Upper lobe of left lung (tissue), 6 donors: Measurements from ENCODE around the gene PJA1. TPM values are rescaled to one million over a fixed set of nuclear protein-coding genes. Genes with fewer than 3 reads are reported as not detected.

Experiments used
- ATAC-seq, 2 donors: fragments of 200-7000 bp; cut with Tn5 transposase; one replicate each; pipeline ENCODE4 v1.9.1; 2022; ENCODE audit warnings: mild to moderate bottlenecking in 2 of 2, moderate library complexity in 2 of 2; ENCODE audit not compliant: low FRiP score in 2 of 2
- DNase-seq, 2 donors: peaks; one replicate each; pipeline ENCODE4 v3.0.0-alpha.2; 2019 to 2020
- H3K27ac ChIP-seq, 4 donors: fragments of 200-600 bp; sonication (generic); one replicate each; pipeline ENCODE4 v1.5.1; 2016 to 2019
- H3K27me3 ChIP-seq, 4 donors: fragments of 200-600 bp; sonication (generic); one replicate each; pipeline ENCODE4 v1.5.1; 2017 to 2019
- H3K36me3 ChIP-seq, 4 donors: fragments of 200-600 bp; sonication (generic); one replicate each; pipeline ENCODE4 v1.5.1; 2016 to 2019
- H3K4me1 ChIP-seq, 4 donors: fragments of 200-600 bp; sonication (generic); one replicate each; pipeline ENCODE4 v1.5.1; 2018 to 2019
- H3K4me3 ChIP-seq, 4 donors: fragments of 200-600 bp; sonication (generic); one replicate each; pipeline ENCODE4 v1.5.1; 2017 to 2019; ENCODE audit warnings: mild to moderate bottlenecking in 2 of 4, moderate library complexity in 1 of 4
- H3K9me3 ChIP-seq, 4 donors: fragments of 200-600 bp; sonication (generic); one replicate each; pipeline ENCODE4 v1.5.1; 2018 to 2019
- EP300 ChIP-seq, 4 donors: sonication (generic); formaldehyde crosslinking; IDR thresholded peaks; one replicate each; pipeline ENCODE4 v1.5.1; 2017; ENCODE audit warnings: antibody characterized with exemption in 4 of 4, control low read depth in 2 of 4
- POLR2A ChIP-seq, 4 donors: fragments of 450-650 bp; IDR thresholded peaks; one replicate each; pipeline ENCODE4 v1.5.1; 2016 to 2017; ENCODE audit warnings: antibody characterized with exemption in 4 of 4, mild to moderate bottlenecking in 2 of 4
- POLR2AphosphoS5 ChIP-seq, 2 donors: sonication (generic); formaldehyde crosslinking; IDR thresholded peaks; one replicate each; pipeline ENCODE4 v1.5.1; 2017; ENCODE audit warnings: antibody characterized with exemption in 2 of 2
- WGBS, 2 donors: methylation state at CpG; one replicate each; pipeline ENCODE4 v1.1.5; 2017 to 2018; 5-methylcytosine and 5-hydroxymethylcytosine counted together
- total RNA-seq, 6 donors: library from RNA; depleted of rRNA in 4 of 6; stranded (reverse); fragments of >200 nt in 4 of 6; gene quantifications; one replicate each; pipeline versions ENCODE4 v1.1.0 to v1.2.1, GENCODE V29; 2016 to 2021
- TF ChIP-seq, protein P1 (sequence below), 6 experiments: fragments of 450-650 bp in 4 of 6; fragments of 200-600 bp in 2 of 6; sonication (generic) in 2 of 6; IDR thresholded peaks; one replicate each; pipeline ENCODE4 v1.5.1; 2016 to 2019; ENCODE audit warnings: antibody characterized with exemption in 6 of 6
- donor health status: DM: no; HTN: no; CAD: no; lungs with moderate emphysema.
- donor health status: DM: no; HTN: yes; CAD: no; lungs with severe emphysema.

Gene PJA1
- total RNA-seq, 6 donors from 2014 or later = 13.8 to 25.9 (median 14.8) TPM

DNA sequence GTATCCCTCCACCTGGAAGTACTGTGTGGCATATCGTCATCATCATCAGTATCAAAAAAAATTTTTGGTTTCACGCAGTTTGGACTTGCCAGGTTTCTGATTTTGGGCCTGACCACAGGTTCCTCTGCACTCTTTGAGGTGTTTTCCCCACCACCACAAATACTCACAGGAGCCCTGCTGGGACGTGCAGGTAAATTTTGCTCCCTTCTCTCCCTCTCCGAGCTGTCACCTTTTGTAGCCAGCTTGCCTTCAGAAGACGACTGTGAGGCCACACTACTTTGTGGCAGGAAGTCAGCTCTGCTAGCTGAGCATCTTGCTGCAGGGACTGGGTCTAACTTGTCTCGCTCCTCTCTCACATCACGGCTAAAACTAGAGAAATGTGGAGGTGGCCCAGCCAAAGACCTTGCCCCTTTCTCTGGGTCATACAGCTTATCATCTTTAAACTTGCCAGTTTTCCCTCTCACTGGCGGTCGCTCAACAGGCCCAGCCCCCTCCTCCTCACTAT lies 2.8 kb downstream of the PJA1 start:
- peaks cover 0 to 9% (median 3%) of the 10 kb centered on the region in 4 donors for H3K36me3 ChIP-seq
- H3K4me3 ChIP-seq = no peak overlapping the region
- TF ChIP-seq, protein P1, sequence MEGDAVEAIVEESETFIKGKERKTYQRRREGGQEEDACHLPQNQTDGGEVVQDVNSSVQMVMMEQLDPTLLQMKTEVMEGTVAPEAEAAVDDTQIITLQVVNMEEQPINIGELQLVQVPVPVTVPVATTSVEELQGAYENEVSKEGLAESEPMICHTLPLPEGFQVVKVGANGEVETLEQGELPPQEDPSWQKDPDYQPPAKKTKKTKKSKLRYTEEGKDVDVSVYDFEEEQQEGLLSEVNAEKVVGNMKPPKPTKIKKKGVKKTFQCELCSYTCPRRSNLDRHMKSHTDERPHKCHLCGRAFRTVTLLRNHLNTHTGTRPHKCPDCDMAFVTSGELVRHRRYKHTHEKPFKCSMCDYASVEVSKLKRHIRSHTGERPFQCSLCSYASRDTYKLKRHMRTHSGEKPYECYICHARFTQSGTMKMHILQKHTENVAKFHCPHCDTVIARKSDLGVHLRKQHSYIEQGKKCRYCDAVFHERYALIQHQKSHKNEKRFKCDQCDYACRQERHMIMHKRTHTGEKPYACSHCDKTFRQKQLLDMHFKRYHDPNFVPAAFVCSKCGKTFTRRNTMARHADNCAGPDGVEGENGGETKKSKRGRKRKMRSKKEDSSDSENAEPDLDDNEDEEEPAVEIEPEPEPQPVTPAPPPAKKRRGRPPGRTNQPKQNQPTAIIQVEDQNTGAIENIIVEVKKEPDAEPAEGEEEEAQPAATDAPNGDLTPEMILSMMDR (IDR thresholded peaks at IDR 0.05) = no peak
- TF ChIP-seq POLR2A (IDR thresholded peaks at IDR 0.05) (no peak), POLR2AphosphoS5 (IDR thresholded peaks at IDR 0.05) (no peak), EP300 (IDR thresholded peaks at IDR 0.05) (no peak)
- H3K9me3 ChIP-seq = no peaks in the 10 kb centered on the region
- no peak overlapping the region for H3K27ac ChIP-seq
- no peaks in the 10 kb centered on the region for H3K27me3 ChIP-seq
- ATAC-seq (no peak), DNase-seq (no peak)
- peaks cover 0 to 5% (median 0%) of the 10 kb centered on the region in 4 donors for H3K4me1 ChIP-seq
- 71 to 85% methylated on average over 7 to 9 of the region's 9 CpGs for WGBS, 2 donors

DNA sequence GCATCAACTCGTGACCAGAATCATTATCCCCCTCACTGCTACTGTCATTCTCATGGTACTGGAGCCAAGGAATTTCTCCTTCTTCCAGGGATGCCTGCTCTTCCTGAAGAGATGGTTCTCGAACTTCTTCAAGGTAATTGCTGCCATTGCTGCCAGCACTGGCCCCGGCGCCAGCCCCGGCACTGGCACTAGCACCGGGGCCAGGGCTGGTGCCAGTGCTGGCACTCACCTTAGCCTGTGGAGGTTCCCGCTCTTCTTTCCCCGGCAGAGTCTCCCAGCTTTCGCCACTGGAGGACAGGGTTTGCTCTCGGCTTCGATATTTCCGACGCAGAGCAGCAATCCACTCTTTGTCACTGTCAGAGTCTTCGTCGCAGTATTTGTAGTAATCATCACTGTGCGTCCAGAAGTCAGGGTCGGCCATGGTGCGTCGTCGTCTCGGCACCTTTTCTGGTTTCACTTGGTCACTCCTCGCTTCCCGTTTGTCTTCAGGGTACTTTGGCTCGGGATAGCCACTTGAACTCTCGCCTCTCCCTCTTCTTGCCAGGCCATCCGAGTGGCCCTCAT lies 3.4 kb downstream of the PJA1 start:
- peaks cover 0 to 5% (median 0%) of the 10 kb centered on the region in 4 donors for H3K4me1 ChIP-seq
- H3K27me3 ChIP-seq = no peaks in the 10 kb centered on the region
- H3K27ac ChIP-seq = no peak overlapping the region
- peaks cover 0 to 9% (median 3%) of the 10 kb centered on the region in 4 donors for H3K36me3 ChIP-seq
- H3K9me3 ChIP-seq = no peaks in the 10 kb centered on the region
- 87 to 94% methylated on average over 22 to 26 of the region's 26 CpGs for WGBS, 2 donors
- no peak for DNase-seq
- H3K4me3 ChIP-seq = no peak overlapping the region
- ATAC-seq = no peak
- TF ChIP-seq EP300 (IDR thresholded peaks at IDR 0.05) (no peak), POLR2A (IDR thresholded peaks at IDR 0.05) (no peak), POLR2AphosphoS5 (IDR thresholded peaks at IDR 0.05) (no peak)
- TF ChIP-seq, protein P1 (IDR thresholded peaks at IDR 0.05) = no peak

DNA sequence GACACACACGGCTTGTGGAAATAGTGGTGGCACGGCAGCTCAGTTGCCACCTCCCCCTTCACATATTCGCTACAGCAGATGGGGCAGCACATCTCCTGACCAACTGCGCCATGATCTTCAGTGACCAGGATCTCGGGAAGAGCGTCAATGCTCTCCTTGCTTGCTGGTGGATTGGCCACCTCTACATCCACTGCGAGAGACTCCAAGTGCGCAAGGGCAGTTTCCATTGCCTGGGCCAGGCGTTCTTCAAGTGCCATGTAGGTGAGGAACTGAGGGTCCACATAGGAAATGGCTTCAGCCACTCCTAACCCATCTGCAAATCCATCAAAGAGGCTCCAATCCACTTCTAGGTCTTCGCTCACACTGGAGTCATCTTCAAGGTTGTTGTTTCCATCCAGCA lies 3.9 kb downstream of the PJA1 start:
- TF ChIP-seq POLR2A (IDR thresholded peaks at IDR 0.05) = no peak
- no peak for TF ChIP-seq EP300 (IDR thresholded peaks at IDR 0.05)
- TF ChIP-seq, protein P1 (IDR thresholded peaks at IDR 0.05) = no peak
- TF ChIP-seq POLR2AphosphoS5 (IDR thresholded peaks at IDR 0.05) = no peak
- no peak overlapping the region for H3K27ac ChIP-seq
- DNase-seq = no peak
- ATAC-seq = no peak
- peaks cover 0 to 9% (median 3%) of the 10 kb centered on the region in 4 donors for H3K36me3 ChIP-seq
- peaks cover 0 to 5% (median 0%) of the 10 kb centered on the region in 4 donors for H3K4me1 ChIP-seq
- no peak overlapping the region for H3K4me3 ChIP-seq
- WGBS, 2 donors = 93 to 96% methylated on average over 5 to 10 of the region's 10 CpGs
- H3K27me3 ChIP-seq = no peaks in the 10 kb centered on the region
- H3K9me3 ChIP-seq = no peaks in the 10 kb centered on the region

DNA sequence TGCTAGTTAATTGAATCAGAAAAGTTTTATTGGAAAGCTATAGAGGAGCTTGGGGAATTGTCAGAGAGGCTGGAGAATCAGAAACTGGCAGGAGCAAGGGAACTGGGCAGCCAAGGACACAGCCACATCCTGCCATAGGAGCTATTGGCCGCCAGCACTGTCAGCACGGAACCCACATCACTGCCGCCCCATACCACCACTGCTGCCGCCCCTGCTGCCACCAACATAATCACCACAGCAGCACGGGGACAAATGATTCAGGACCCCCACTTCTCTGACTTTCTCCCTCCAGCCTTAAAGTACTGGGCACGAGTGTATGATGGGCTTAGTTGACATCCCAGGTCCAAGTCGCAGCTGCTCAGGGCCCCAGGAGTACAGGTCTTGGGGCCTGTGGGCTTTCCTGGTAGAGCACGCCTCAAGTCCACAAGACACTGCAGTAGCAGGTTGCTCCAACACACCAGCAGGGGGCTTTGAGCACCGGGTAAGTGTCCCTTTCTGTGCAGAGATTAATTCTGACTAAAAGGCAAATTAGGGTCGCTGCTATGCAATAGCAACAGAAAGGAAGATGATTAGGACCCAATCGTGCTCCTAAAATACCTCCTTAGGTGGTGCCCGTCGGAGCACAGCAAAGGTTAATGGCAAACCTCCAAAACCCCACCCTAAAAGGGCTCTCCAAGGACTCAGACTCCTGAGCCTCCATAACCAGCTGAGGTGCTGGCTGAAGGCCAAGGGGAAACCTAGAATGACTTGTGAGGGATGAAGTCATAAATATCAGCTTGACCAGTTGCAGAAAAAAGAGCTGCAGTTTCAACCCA lies 6.9 kb downstream of the PJA1 start:
- peak in 1 of 2 donors; percentile 45 for DNase-seq
- H3K27me3 ChIP-seq = no peaks in the 10 kb centered on the region
- H3K36me3 ChIP-seq = peaks cover 0 to 9% (median 3%) of the 10 kb centered on the region in 4 donors
- no peaks in the 10 kb centered on the region for H3K4me1 ChIP-seq
- H3K9me3 ChIP-seq = no peaks in the 10 kb centered on the region
- H3K27ac ChIP-seq = no peak overlapping the region
- H3K4me3 ChIP-seq = no peak overlapping the region
- 46 to 78% methylated on average over 5 to 13 of the region's 13 CpGs for WGBS, 2 donors
- no peak for TF ChIP-seq POLR2A (IDR thresholded peaks at IDR 0.05)
- TF ChIP-seq, protein P1 (IDR thresholded peaks at IDR 0.05) = peak in 5 of 6 experiments; percentile 11 to 44 (median 22)
- peak in 1 of 2 donors; percentile 63 for ATAC-seq
